ENCODE measurements around the gene SERPINE2.
"Not testable (repeated sequence)": the region's sequence is repeated elsewhere in the genome, so short reads cannot be mapped to it uniquely, and the experiment has no call there.

SERPINE2 gene

DNA sequence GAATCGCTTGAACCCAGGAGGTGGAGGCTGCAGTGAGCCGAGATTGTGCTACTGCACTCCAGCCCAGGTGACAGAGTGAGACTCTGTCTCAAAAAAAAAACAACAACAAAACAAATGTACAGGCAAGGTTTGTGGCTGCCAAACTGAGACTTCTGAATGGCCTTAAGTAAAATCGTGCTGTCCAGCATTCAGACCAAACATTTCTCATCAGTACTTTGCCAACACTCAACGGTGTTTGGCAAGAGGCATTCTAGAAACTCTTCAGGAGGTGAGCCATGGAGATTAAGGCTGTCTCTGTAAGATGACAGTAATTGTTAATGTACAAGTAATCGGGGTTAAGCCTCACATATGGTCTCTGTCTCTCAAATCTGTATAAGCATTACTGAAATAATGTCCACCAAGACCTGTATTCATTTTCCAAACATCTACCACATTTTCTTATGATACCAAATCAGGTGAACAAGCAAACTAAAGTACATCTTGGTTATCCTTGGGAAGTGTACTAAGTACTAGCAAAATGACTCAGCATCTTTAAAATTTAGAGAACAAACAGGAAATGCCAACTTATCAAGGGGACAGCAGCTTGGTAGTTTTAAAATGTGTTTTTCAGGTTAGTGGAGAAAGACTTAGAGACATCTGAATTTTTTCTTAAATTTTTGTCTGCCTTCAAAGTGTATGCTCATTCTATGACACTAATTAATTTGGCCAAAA lies 29.3 kb downstream of the SERPINE2 start:
- DNase-seq = no peak

DNA sequence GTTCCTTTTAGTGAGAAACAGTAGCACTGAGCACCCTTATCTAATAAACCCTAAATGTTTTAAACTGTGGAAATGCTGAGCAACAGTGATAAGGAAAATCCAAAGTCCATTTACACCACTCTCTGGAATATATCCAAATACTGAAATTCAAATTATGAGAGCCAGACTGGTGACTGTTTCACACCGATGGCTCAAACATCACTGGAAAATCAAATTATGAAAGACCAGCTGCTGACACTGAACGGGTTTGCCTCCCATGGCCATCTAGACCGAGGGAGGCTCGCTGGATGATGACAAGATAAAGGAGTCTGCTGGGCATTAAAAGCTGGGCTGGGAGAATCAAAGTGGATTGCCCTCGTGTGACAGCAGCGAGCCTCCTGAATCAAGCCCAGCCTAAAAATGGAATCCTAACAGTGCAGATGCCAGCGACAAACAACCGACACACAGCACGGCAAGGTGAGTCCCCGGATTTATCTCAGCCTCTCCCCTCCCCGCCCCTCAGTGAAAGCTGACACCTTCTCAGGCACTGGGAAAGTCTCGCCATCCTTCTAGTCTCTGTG lies 30.3 kb downstream of the SERPINE2 start:
- no peak for DNase-seq

DNA sequence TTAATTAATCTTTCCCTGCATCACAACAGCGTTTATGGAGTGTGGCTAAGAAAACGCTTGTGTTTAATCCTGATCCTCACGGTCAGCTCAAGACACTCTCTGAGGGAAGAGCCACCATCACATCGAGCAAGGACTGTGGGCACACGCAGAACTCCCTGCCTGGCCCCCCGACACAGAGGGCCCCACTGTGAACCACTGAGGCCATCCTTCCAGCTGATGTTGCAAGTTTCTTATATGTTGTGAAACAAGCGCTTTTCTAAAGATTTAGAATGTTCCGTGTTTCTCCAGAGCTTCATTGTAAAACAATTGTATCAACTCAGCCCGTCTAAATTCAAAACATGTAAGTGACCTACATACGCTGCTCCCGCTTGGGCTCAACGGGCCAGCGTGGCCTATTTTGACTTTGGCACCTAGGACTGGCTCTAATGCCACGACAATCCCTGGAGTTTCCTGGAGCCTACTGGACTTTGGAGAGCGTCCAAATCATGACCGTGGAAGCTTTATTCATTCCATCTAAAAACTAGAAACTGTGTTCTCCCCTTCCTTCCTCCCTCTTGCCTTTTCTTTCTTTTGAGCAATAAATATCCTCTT lies 34.9 kb downstream of the SERPINE2 start:
- DNase-seq = no peak

DNA sequence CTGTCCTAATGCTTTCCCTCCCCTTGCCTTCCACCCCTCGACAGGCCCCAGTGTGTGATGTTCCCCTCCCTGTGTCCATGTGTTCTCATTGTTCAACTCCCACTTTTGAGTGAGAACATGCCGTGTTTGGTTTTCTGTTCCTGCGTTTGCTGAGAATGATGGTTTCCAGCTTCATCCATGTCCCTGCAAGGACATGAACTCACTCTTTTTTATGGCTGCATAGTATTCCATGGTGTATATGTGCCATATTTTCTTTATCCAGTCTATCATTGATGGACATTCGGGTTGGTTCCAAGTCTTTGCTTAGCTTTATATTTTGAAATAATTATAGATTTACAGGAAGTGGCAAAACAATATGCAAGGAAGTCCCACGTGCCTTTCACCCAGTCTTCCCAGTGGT lies 38.4 kb downstream of the SERPINE2 start:
- not testable (repeated sequence) for DNase-seq

DNA sequence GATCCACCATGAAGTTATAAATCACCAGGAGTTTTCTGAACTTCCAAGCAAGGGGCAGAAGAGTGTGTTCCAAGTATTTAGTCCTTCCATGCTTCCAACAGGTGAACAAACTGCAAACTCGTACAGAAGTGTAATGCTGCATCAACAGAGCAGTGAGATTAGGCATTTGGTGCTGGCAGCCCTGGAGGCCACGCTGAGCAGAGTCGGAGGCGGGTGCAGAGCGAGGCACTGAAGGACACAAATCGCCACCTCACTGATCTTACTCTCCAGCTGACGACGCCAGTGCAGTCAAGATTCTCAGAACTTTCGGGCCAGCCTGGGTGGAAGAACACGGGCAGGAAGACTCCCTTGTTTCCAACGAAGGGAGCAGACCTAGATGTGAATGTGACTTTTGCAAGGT lies 39.2 kb downstream of the SERPINE2 start:
- DNase-seq = no peak

DNA sequence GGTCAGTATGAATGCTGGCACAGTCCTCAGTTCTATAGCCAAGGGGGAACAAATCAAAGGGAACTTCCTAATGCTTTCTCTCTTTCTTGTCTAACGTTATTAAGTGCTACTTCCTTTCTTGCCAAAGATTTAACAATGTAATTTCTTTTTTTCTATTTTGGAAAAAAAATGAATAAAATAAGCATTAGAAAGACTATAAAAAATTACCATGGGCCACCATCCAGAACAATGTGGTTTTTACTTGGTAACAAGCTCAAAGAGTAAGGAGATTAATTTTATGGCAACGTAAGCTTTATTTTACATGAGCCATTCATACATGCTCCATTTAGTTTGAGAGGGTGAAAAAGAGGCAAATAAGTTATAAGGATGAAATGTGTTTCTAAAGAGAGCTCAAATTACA lies 40.1 kb downstream of the SERPINE2 start:
- DNase-seq = no peak

DNA sequence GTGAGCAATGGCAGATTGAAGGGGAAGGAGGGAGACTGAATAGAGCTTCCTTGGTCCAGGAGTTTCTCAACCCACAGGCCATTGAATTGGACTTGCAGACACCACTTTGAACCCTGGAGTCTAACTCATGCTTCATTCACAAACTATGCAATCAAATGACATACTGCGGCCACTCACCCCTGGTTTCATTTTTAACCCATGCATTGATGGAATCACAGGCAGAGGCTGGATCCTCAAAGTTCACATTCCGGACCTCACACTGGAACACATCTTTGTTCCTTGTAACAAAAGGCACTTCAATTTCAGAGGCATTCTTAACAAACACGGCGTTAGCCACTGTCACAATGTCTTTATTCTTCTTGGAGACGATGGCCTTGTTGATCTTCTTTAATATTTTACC lies 41.1 kb downstream of the SERPINE2 start:
- no peak for DNase-seq

DNA sequence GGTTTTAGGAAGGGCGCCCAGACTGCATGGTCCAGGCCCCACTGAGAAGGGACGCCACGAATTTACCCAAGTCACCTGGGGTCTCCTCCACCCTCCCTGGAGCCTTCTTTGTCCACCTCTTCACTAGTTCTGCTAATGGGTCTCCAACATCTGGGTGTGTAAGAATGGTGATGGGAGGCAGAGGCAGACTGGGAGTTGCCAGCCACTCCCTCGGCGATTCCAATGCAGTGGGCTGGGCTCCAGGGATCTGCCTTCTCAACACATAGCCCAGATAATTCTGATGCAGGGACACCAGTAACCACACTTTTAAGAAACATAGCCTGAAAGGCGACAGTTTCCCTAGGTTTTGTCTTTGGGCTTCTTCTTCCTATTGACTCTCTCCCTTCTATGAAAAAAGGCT lies 42.7 kb downstream of the SERPINE2 start:
- DNase-seq = no peak

DNA sequence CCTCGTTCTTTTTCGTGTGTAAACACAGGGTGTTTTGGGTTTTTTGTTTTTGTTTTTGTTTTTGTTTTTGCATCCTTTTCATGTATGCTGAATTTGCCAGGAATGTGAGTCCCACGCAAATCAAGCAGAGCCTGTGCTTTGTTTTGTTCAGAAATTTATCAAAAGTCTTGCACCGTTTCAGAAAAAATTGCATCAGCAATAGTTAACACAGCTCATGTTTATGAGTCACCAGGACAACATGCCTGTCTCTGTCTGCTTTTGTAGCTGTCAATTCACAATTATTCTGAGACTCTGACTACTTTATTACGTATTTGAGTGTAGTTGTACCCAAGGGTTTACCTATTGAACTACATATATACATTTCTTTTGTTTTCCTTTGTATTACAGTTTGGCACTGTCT lies 43.5 kb downstream of the SERPINE2 start:
- no peak for DNase-seq

DNA sequence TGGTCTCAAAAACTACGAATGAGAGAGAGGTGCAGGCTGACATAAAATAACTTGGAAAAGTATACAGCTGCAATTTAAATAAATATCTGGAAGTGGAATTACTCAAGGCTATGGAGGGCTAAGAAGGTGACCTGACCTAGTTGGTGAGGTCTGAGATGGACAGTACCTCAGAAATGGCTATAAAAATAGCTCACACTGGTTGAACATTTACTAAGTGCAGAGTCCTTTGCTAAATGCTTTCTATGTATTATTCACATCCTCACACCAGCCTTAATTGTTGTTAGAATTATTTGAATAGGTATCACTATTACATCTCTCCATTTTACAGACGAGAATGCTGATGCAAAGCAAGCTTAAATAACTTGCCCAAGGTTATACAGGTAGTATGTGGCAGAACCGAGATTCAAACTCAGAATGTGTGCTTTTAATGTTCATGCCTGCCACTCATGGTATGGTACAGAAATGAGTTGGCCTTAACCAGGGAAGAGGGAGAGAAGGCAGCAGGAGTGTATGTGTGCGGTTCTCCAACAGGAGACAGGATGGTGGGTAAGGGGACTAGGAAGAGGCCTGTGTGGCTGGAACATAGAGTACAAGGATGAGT lies 44.4 kb downstream of the SERPINE2 start:
- DNase-seq = no peak

DNA sequence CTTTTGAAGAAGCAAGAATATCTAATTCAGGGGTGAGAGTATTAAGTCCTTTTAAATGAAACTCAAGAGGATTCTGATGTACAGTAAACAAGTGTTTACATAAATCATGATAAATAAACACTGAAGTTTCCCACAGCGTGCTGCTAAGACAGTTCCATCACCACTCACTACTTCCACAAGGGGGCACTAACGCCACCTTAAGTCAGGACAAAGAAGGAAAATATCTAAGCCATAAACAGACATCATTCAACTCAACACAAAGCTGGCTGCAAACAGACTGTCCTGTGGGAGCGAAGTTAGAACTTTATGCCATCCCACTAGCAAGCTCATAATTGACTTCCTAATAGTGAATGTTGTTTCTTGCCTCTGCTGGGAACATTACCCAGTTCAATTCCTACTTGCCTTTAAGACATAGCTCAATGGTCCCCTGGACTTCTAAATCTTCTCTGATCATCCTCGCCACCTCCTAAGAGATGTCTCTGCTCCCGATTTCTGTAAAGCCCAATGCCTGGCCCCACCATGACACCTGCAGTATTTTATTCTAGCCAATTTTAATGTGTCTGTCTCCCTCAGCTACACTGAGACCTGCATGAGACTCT lies 45.4 kb downstream of the SERPINE2 start:
- DNase-seq = peak; percentile 53 to 61

DNA sequence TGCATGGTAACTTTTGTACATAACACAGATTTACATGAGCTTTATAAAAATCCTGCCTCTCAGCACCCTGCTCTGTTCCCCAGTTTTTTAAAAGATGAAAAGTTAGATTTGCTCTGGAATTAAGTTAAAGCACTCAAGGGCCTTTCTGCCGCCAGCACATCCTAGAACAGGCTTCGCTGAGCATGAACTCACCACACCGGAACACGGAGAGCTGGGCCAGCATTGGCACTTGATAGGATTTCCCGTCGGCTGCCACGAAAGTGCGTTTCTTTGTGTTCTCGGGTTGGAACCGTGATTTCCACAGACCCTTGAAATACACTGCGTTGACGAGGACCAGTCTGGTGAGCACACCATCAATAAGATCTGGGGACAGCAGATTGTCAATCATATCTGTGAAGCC lies 47.5 kb downstream of the SERPINE2 start:
- no peak for DNase-seq

DNA sequence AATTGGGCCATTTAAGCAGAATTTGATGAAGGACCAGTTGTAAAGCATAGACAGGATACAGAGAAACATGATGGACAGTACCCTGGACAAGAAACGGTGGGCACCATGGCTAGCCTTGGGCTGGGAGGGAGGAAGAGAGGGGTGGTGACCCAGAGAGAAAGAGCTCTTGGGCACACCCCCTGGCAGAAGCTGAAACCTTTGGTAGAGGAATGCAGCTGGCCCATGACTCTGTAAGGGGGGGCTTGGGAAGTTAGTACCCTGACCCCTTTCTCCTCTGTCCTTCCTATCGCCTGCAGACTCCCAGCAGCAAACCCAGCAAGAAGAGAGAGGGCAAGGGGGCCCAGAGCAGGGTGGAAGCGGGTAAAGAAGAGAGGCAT lies 49.2 kb downstream of the SERPINE2 start:
- DNase-seq = no peak

DNA sequence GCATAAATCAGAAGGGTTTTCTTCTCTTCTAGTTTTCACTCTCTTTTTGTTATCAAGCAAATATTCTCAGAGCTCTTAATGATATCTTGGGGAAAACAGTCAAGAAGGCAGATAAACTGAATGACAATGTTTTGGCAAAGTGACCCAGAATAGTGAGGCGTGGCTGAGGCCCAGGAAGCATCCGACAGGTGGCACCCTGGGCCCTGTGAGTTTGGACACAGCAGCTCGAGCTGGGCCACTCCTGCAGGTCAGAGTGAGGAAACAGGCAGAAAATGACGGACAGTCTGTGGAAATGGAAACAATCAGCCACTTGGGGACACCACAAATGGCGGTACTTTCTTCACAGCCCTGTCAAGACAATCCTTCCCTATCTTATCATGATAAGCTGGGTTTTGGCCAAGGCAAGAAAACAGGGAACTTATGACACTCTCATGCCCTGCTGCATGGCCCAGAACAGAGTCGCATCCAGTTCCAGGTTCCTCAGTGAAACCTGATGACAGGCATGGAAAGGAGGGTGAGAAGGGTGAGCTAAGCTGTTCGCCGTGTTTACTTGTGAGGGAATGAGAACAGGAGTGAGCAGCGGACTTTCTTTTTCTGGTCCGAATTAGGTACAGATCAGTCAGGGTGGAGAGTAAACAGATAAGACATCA lies 49.8 kb downstream of the SERPINE2 start:
- DNase-seq = no peak

DNA sequence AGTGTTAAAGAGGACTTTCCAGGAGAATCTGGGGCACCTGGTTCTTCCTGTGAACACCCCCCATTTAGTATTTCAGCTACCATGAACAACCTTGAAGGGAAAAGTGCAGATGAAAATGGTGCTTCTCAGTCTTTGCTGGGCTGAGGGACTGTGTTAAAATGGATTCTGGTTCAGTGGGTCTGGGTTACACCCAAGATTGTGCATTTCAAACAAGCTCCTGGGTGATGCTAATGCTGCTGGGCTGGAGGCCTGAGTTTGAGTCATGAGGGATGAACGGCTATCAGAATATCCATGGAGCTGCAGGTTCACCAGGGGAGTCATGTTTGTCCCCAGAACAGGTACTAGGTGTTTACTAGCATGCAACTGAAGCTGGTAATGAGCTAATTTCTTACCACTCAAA lies 57.8 kb downstream of the SERPINE2 start:
- no peak for DNase-seq

DNA sequence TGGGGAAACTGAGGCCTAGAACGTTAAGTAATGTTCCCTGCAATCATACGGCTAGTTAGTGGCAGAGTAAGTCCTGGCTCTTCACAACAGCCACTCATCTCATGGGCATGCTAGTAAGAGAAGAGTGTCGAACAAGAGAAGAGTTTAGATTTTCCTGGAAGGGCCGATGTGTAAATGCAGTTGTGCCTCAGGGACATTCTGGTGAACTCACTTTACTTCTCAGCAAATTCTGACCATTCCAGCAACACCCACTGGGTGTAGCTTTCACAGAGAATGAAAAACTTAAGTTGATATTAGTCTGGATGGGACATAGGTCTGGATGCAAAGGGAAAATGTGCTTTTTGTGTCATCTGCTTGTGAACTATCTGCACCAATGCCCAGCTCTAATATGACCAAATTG lies 58.3 kb downstream of the SERPINE2 start:
- DNase-seq = no peak

DNA sequence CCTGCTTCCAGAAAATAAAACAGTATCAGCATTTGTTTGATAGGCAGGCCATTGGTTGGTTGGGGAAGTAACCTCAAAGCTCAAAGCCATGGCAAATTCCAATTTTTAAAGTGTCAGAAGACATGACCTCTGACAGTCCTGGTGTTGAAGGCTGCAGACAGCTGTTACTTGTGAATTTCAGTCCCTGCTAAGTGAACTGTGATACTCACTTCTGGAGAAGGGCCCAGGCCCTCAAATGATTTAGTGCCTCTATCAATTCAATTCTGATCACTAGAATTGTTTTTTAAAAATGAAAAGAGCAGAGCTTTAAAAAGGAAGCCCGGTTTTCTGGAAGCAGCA lies 58.7 kb downstream of the SERPINE2 start:
- DNase-seq = no peak

DNA sequence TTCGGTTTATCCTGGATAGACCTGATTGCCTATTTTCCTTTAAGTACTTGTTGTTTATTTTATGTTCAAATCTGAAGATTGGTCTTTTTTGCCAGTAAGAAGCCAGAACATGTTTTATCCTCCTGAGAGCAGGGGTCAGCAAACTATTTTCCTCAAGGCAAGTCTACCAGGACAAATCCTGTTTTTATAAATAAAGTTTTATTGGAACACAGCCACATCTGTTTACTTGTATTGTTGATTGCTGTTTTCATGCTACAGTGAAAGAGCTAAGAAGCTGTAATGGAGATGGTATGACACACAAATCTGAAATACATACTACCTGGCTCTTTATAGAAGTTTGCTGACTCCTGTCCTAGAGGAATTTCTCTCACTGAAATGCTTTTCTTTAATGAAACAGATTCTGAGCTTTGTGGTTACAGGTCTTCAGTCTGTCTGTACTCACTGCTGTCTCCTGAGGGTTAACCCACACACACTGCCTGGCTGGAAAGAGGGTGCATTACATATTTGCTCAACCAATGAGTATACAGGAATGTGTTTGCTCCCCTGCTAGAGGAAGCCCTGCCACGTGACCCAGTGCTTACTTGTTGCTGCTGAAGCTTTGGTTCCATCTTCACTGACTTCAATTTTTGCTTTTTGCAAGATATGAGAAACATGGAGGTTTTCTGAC lies 59.2 kb downstream of the SERPINE2 start:
- DNase-seq = no peak

DNA sequence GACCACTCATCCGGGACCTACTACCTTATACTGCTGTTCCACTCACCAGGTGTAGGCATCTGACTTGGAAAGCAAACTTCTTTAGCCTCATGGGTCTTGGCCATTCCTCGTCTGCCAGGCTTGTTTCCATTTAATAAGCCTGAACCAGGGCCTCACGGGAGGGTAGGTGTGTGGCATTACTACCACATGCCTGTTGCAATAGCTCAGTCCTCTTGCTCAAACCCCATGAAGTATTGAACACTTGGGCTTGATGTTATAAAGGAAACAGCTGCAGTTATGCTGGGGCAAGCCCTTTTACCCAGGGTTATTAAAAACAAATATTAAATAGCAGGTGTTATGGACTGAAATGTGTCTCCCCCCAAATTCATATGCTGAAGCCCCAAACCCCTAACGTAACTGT lies 60.6 kb downstream of the SERPINE2 start:
- DNase-seq = no peak

DNA sequence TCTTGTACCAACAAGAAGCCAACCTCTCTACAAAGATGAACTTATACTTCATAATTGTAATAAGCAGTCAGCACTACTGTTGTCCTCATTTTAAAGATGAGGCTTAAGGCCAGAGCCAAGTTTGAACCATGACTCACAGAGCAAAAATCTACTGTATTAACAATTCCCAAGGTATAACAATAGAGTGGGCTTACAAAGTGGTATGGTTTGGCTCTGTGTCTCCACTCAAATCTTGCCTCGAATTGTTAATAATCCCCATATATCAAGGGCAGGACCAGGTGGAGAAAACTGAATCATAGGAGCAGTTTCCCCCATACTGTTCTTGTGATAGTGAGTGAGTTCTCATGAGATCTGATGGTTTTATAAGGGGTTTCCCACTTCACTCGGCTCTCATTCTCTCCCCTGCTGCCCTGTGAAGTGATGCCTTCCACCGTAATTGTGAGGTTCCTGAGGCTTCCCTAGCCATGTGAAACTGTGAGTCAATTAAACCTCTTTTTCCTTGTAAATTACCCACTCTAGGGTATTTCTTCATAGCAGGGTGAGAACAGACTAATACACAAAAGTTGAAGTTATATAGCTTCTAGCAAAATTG lies 62.4 kb downstream of the SERPINE2 start:
- no peak for DNase-seq

DNA sequence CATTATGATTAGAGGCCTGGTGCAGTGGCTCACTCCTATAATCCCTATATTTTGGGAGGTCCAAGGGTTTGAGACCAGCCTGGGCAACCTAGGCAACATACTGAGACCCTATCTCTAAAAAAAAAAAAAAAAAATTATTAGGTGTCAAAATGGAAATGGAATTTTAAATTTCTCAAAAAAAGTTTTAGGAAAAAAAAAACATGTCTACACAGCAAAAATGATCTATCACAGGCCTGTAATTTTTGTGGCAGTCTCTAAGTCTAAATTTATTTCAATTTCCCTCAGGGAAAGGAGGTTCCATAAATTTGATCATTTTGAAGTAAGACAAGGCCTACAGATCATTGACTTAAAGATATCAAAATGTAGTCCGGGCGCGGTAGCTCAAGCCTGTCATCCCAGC lies 65.5 kb downstream of the SERPINE2 start:
- DNase-seq = no peak

DNA sequence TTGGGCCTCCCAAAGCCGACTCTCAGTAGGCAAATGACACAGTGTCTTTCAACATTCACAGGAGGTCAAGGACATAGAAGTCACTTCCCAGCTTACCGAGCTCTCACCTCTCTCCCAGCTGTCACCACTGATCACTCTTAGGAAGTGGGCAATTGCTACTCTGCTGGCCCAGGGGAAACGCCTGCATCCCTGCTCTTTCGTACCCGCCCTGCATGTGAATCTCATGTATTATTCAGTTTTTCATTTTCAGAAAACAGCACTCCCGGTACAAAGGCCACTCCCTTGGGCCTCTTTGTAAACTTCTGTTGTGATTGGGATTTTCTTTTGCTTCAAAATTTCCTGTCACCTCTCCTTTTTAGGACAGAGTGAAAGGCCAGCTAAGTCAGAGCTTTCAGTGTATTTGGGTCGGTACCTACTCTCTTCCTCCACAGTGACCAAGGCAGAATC lies 66.4 kb downstream of the SERPINE2 start:
- DNase-seq = no peak

DNA sequence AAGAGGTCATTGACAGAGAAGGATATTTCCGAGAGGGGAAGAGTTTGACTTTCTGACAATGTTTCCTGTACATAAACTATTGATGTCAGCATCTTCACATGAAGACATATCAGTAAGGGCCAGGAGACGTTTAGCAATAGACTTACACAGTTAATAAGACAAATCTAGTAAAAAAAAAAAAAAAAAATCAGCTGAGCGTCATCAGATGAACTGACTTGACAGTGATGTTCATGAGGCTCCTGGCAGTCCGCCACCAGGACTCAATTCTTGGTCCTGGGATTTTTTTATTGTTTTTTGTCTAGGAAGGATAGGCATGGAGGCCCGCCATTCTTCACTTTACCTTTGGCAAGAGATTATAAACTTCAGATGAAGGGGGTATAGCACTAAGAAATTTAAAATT lies 67.4 kb downstream of the SERPINE2 start:
- no peak for DNase-seq
